GM13977 (cell line): ENCODE measurements around the gene SRP68.

ENCODE experiments used
- DNase-seq: peaks from one replicate; pipeline ENCODE4 v3.0.0; 2012; ENCODE audit warnings: low spot score
- in situ Hi-C: fragments of 300-500 bp; cut with MboI; formaldehyde crosslinking; loops from one replicate; pipeline ENCODE4 v1.12.0; 2022; ENCODE audit warnings: low sequenced_read_pairs, low pct_unique_long_range_greater_than_20kb, mixed read lengths, inconsistent platforms; ENCODE audit not compliant: unreplicated experiment
- TF ChIP-seq, protein P1 (sequence below): IDR thresholded peaks from 2 replicates; pipeline ENCODE4 v1.5.1; 2012; ENCODE audit warnings: mild to moderate bottlenecking, control low read depth; ENCODE audit not compliant: insufficient read depth; ENCODE audit errors: extremely low read depth, missing control alignments

The SRP68 gene

GRCh38 chr17:76040376-76040775 is 31.9 kb downstream of the SRP68 start:
- TF ChIP-seq, protein P1, sequence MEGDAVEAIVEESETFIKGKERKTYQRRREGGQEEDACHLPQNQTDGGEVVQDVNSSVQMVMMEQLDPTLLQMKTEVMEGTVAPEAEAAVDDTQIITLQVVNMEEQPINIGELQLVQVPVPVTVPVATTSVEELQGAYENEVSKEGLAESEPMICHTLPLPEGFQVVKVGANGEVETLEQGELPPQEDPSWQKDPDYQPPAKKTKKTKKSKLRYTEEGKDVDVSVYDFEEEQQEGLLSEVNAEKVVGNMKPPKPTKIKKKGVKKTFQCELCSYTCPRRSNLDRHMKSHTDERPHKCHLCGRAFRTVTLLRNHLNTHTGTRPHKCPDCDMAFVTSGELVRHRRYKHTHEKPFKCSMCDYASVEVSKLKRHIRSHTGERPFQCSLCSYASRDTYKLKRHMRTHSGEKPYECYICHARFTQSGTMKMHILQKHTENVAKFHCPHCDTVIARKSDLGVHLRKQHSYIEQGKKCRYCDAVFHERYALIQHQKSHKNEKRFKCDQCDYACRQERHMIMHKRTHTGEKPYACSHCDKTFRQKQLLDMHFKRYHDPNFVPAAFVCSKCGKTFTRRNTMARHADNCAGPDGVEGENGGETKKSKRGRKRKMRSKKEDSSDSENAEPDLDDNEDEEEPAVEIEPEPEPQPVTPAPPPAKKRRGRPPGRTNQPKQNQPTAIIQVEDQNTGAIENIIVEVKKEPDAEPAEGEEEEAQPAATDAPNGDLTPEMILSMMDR, result no peak
- DNase-seq, result no peak
- in situ Hi-C loops, result no loop called here

DNA sequence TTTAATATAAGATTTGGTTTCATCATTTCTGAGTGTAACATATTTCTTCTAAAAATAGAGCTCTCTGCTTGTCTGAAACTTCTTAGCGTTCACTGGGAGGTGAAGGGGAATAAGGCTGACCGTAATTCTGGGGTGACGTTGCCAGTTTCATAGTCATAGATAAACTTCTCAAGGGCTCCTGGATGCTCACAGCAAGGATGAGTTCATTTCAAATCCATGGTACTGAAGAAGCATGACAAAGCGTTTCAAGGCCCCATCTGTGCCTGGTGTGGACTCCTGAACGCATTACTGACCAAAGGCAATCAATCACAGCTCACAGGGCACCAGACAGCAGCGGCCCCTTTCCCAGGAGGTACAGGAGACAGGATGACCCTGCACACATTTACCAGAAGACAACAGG is 33.2 kb downstream of the SRP68 start:
- in situ Hi-C loops, result no loop called here
- DNase-seq, result no peak
- TF ChIP-seq, protein P1, result no peak

DNA sequence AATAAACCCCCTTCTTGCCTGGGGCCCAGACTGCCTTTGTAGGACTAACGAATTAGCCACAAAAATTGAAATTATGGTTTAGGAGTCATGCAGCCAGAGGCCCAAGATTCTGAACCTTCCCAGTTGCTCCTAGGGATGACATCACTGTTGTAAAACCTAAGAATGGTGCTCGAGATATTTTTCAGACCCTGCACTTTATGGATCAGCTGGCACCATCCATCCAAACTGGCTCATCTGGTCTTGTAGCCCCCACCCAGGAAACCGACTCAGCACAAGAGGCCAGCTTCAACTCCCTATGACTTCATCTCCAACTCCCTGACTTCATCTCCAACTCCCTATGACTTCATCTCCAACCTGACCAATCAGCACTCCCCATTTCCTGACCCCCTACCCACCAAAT is 34.3 kb downstream of the SRP68 start:
- TF ChIP-seq, protein P1, result no peak
- in situ Hi-C loops, result no loop called here
- no peak for DNase-seq

DNA sequence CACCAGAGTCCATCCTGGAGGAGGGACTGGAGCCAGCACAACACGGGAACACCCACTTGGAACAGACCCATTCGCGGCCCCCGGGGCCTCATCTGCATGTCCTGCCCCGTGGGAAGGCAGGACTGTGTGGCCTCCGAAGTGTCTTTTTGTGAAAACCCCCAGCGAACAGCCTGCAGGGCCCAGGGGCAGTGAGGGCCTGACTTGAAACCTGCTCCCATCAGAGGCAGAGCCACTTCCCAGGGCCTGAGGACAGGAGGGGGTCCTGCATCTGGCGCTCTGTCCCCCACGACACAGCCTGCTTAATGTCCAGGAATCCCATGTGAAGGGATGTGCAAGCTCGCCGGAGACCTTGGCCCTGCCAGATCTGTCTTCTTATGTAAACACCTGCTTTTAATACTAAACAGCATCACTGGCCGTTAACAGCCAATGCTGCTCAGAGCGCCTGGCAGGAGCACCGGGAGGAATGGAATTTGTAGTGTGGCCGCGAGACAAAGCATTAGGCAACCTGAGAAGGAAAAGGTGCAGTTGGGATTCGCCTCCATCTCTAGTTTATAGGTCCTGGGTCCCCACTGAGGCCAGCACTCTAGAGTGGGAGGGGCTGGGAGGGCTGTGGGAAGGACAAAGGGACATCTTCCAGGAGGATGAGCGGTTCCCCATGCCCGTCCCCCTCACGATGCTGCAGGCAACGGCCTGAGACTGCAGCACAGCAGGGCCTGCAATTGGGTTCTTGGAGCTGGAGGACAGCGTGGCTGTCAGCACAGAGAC is 35.6 kb downstream of the SRP68 start:
- in situ Hi-C loops, result no loop called here
- DNase-seq, result no peak

DNA sequence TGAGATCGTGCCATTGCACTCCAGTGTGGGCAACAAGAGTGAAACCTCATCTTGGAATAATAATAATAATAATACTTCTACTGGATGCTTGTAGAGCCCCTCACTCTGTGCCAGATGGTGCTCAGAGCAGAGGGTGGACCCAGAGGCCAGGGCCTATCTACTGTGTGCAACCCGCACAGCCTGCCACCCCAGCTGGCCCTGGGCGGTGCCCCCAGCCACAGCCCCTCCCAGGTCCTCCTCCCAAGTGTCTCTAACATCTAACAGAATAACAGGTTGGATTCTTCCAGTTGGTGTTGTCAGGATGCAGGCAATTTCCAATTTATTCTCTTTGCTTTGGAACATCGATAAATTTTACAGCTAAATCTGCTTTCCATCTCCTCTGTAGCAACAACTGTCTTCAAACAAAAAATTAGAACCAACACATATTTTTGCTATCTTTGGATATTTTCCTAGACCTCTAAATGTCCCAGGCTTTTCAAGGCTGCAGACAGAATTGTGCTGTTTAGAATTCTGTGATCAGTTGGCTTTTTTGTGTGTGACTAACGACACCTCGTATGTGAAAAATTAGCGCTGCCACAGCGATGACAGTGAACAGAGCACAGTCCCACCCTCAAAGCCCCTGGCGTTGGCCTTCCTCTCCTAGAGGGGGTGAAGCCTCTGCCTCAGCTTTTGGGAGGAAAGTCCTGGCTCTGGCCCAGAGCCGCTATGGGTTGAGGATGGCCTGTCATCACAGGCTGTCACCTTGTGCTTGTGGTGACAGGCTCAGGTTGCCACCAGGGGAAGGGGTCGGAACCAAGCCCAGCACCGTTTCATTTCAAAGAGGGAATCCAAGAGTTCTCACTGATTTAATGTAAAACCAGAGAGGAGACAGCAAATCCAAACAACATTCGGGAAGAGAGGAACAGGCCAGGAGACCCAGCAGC is 37.6 kb downstream of the SRP68 start:
- no peak for DNase-seq
- in situ Hi-C loops, result no loop called here
- TF ChIP-seq, protein P1, result no peak

More for the DNA sequence above, 35.6 kb downstream of the SRP68 start:
- TF ChIP-seq, protein P1, result no peak

- in situ Hi-C loops, result no loop called here
- DNase-seq, result no peak
- TF ChIP-seq, protein P1, result no peak
These were observed 39.2 kb downstream of the SRP68 start for GRCh38 chr17:76033139-76033538.
